Peyer's patch (tissue), 4 donors: ENCODE results near the gene MAPK6. TPM values are rescaled to one million over a fixed set of nuclear protein-coding genes. Genes with fewer than 3 reads are reported as not detected.

Source experiments
- DNase-seq, 3 donors: peaks; one replicate each; pipeline ENCODE4 v3.0.0-alpha.2; 2017 to 2019
- H3K27ac ChIP-seq, 4 donors: fragments of 200-600 bp; sonication (generic); one replicate each; pipeline ENCODE4 v1.5.1; 2016 to 2019
- H3K27me3 ChIP-seq, 2 donors: fragments of 200-600 bp; sonication (generic); one replicate each; pipeline ENCODE4 v1.5.1; 2019
- H3K36me3 ChIP-seq, 3 donors: fragments of 200-600 bp; sonication (generic); one replicate each; pipeline ENCODE4 v1.5.1; 2016 to 2019
- H3K4me1 ChIP-seq, 4 donors: fragments of 200-600 bp; sonication (generic); one replicate each; pipeline ENCODE4 v1.5.1; 2016 to 2019
- H3K4me3 ChIP-seq, 4 donors: fragments of 200-600 bp; sonication (generic); 1 replicate in 3 of 4; 2 replicates in 1 of 4; pipeline ENCODE4 v1.5.1; 2016 to 2019; ENCODE audit warnings: mild to moderate bottlenecking in 1 of 4
- H3K9me3 ChIP-seq, 4 donors: fragments of 200-600 bp; sonication (generic); one replicate each; pipeline ENCODE4 v1.5.1; 2016 to 2019; ENCODE audit warnings: mild to moderate bottlenecking in 1 of 4
- CTCF ChIP-seq, 6 experiments: fragments of 450-650 bp in 4 of 6; fragments of 200-600 bp in 2 of 6; sonication (generic) in 1 of 6; IDR thresholded peaks; one replicate each; pipeline ENCODE4 v1.5.1; 2017 to 2019; ENCODE audit warnings: antibody characterized with exemption in 6 of 6, mild to moderate bottlenecking in 3 of 6, moderate library complexity in 1 of 6
- POLR2A ChIP-seq, 2 donors: fragments of 450-650 bp; IDR thresholded peaks; one replicate each; pipeline ENCODE4 v1.5.1; 2017; ENCODE audit warnings: antibody characterized with exemption in 2 of 2, mild to moderate bottlenecking in 2 of 2, moderate library complexity in 2 of 2
- total RNA-seq, 4 donors: library from RNA; depleted of rRNA; stranded (reverse); fragments of >200 nt; gene quantifications; one replicate each; pipeline ENCODE4 v1.1.0, GENCODE V29; 2016

The MAPK6 gene
- total RNA-seq, 4 donors from 2014 or later = 41.3 to 112 (median 72.3) TPM

GRCh38 chr15:52023169-52023922 lies 4.3 kb downstream of the MAPK6 start:
- TF ChIP-seq POLR2A (IDR thresholded peaks at IDR 0.05) (no peak), CTCF (IDR thresholded peaks at IDR 0.05) (no peak)
- no peaks in the 10 kb centered on the region for H3K36me3 ChIP-seq
- no peaks in the 10 kb centered on the region for H3K27me3 ChIP-seq
- H3K9me3 ChIP-seq = no peaks in the 10 kb centered on the region
- peaks cover 0 to 9% (median 2%) of the 10 kb centered on the region in 4 donors for H3K4me1 ChIP-seq
- H3K4me3 ChIP-seq = no peak overlapping the region
- H3K27ac ChIP-seq = no peak overlapping the region
- DNase-seq = no peak

GRCh38 chr15:52028431-52029093 lies 9.5 kb downstream of the MAPK6 start:
- DNase-seq = no peak
- Histone ChIP-seq H3K27ac (no peak overlapping the region), H3K27me3 (no peaks in the 10 kb centered on the region), H3K36me3 (no peaks in the 10 kb centered on the region), H3K9me3 (no peaks in the 10 kb centered on the region), H3K4me3 (no peak overlapping the region), H3K4me1 (peaks cover 0 to 11% (median 0%) of the 10 kb centered on the region in 4 donors)
- no peak for TF ChIP-seq POLR2A (IDR thresholded peaks at IDR 0.05)
- no peak for TF ChIP-seq CTCF (IDR thresholded peaks at IDR 0.05)

- Histone ChIP-seq H3K9me3 (no peaks in the 10 kb centered on the region), H3K27me3 (no peaks in the 10 kb centered on the region), H3K4me3 (no peak overlapping the region), H3K36me3 (no peaks in the 10 kb centered on the region), H3K27ac (no peak overlapping the region), H3K4me1 (peaks cover 0 to 11% (median 0%) of the 10 kb centered on the region in 4 donors)
- no peak for DNase-seq
- TF ChIP-seq POLR2A (IDR thresholded peaks at IDR 0.05) (no peak), CTCF (IDR thresholded peaks at IDR 0.05) (no peak)
These were observed 11.0 kb downstream of the MAPK6 start for GRCh38 chr15:52030010-52030409.

GRCh38 chr15:52031556-52031955 lies 12.5 kb downstream of the MAPK6 start:
- no peak overlapping the region for H3K4me3 ChIP-seq
- H3K4me1 ChIP-seq = peaks cover 0 to 15% (median 0%) of the 10 kb centered on the region in 4 donors
- H3K36me3 ChIP-seq = no peaks in the 10 kb centered on the region
- no peak for TF ChIP-seq CTCF (IDR thresholded peaks at IDR 0.05)
- no peak for TF ChIP-seq POLR2A (IDR thresholded peaks at IDR 0.05)
- H3K27me3 ChIP-seq = no peaks in the 10 kb centered on the region
- no peaks in the 10 kb centered on the region for H3K9me3 ChIP-seq
- H3K27ac ChIP-seq = no peak overlapping the region
- no peak for DNase-seq

GRCh38 chr15:52037889-52038505 lies 19.0 kb downstream of the MAPK6 start:
- H3K9me3 ChIP-seq = no peaks in the 10 kb centered on the region
- H3K4me3 ChIP-seq = no peak overlapping the region
- H3K36me3 ChIP-seq = no peaks in the 10 kb centered on the region
- no peaks in the 10 kb centered on the region for H3K27me3 ChIP-seq
- H3K27ac ChIP-seq = no peak overlapping the region
- no peak for DNase-seq
- TF ChIP-seq CTCF (IDR thresholded peaks at IDR 0.05) = no peak
- no peak for TF ChIP-seq POLR2A (IDR thresholded peaks at IDR 0.05)
- peaks cover 0 to 37% (median 2%) of the 10 kb centered on the region in 4 donors for H3K4me1 ChIP-seq
